HG02678 (cell line): ENCODE results near the gene CEACAM19.
"Not testable (repeated sequence)": the region's sequence is repeated elsewhere in the genome, so short reads cannot be mapped to it uniquely, and the experiment has no call there.

Source experiments
- ATAC-seq: cut with Tn5 transposase; IDR thresholded peaks from one replicate; pipeline ENCODE4 v1.9.1; 2021; ENCODE audit warnings: mild to moderate bottlenecking, moderate library complexity; ENCODE audit not compliant: unreplicated experiment

Gene CEACAM19

GRCh38 chr19:44673510-44673909, 2.2 kb downstream of the CEACAM19 start:
- ATAC-seq = no peak

DNA sequence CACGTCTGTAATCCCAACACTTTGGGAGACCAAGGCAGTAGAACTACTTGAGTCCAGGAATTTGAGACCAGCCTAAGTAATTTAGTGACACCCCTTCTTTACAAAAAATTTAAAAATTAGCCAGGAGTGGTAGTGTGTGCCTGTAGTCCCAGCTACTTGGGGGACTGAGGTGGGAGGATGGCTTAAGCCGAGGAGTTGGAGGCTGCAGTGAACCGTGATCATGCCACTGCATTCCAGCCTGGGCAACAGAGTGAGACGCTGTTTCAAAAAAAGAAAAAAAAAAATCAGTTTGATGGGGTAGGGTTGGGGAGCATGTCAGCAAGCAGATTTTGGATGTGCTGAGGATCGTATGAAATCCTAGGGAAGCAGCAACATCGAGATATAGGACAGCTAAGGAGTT, 4.2 kb downstream of the CEACAM19 start:
- ATAC-seq = no peak

DNA sequence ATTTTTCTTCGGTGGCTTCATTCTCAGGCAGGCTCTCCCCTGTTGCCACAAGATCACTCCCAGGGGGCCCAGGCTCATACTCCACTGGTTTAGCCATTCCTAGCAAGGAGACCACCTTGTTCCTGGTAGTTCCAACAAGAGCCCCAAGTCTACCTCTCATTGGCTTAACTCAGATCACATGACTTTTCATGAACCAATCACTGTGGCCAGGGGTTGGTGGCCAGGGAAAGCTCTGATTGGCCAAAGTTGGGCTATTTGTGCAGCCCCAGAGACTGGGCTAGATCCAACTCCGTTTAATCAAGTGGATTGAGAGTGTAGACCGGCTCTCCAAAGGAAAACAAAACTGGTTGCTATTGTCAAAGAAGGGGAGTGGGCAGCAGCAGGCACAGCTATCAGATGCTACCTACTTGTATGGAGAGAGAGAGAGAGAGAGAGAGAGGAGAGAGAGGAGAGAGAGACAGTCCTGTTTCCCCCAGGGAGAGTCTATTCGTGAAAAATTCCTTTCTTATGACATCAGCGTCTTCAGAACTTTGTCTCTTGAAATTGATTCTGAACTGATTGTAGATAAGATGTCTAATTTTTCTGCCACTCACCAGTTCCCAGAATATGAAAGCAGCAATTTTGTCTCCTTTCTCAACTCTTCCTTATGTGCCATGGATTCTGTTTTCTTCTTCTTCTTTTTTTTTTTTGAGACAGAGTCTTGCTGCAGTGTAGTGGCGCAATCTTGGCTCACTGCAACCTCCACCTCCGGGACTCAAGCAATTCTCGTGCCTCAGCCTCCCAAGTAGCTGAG, 5.9 kb downstream of the CEACAM19 start:
- no peak for ATAC-seq

- ATAC-seq = no peak
These were observed 9.3 kb downstream of the CEACAM19 start for GRCh38 chr19:44680536-44680935.

DNA sequence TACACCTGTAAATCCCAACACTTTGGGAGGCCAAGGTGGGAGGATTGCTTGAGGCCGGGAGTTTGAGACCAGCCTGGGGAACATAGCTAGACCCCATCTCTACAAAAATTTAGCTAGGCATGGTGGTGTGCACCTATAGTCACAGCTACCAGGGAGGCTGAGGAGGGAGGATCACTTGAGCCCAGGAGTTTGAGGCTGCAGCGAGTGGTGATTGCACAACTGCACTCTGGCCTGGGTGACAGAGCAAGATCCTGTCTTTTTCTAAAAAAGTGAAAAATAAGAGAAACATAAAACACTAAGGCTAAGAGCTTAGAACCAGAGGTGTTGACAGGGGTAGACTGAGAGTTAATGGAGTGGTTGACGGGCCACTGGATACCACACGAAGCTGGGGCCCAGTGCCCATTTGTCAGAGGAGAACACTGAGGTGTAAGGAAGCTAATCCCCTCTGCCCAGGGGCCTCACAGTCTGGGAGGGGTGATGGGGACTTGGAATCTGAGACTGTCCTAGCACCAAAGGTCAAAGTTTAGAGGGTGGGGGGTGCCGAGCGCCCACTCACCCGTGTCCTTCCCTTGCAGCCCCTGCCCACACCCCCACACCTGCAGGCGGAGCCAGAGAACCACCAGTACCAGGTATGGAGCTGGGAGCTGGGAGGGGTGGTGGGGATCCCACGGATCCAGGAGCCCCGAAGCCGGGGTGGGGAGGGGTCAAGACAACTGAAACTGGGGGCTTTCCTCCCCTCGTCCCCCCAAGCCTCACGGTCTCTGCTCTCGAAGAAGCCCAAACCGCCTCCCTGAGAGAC, 10.9 kb downstream of the CEACAM19 start:
- no peak for ATAC-seq

DNA sequence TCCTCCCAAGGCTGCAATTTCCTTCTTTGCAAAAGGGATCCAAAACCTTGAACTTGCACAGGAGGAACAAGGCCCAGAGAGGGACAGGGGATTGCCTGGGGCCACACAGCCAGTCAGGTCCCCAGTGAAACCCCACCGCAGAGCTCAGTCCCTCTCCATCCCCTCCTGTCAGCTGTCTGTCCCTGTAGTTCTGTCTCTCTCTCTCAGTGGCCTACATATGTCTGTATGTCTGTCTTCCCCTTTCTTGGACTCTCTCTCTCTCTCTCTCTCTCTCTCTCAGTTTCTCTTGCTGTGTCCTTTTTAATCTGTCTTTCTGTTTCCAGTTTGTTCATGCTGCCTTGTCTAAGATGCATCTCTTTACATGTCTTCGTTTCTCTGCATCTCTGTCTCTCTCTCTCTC, 11.5 kb downstream of the CEACAM19 start:
- no peak for ATAC-seq

- ATAC-seq = no peak
These were observed 12.3 kb downstream of the CEACAM19 start for GRCh38 chr19:44683434-44684210.

DNA sequence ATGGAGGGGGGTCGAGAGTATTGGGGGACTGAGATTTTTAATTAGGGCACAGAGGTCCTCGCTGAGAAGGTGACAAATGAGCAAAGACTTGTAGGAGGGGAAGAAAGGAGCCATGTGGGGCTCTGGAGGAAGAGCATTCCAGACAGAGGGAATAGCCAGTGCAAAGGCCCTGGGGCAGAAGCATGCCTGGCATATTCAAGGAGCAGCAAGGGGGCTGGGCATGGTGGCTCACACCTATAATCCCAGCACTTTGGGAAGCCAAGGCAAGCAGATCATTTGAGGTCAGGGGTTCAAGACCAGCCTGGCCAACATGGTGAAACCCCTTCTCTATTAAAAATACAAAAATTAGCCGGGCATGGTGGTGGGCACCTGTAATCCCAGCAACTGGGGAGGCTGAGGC, 13.1 kb downstream of the CEACAM19 start:
- not testable (repeated sequence) for ATAC-seq

DNA sequence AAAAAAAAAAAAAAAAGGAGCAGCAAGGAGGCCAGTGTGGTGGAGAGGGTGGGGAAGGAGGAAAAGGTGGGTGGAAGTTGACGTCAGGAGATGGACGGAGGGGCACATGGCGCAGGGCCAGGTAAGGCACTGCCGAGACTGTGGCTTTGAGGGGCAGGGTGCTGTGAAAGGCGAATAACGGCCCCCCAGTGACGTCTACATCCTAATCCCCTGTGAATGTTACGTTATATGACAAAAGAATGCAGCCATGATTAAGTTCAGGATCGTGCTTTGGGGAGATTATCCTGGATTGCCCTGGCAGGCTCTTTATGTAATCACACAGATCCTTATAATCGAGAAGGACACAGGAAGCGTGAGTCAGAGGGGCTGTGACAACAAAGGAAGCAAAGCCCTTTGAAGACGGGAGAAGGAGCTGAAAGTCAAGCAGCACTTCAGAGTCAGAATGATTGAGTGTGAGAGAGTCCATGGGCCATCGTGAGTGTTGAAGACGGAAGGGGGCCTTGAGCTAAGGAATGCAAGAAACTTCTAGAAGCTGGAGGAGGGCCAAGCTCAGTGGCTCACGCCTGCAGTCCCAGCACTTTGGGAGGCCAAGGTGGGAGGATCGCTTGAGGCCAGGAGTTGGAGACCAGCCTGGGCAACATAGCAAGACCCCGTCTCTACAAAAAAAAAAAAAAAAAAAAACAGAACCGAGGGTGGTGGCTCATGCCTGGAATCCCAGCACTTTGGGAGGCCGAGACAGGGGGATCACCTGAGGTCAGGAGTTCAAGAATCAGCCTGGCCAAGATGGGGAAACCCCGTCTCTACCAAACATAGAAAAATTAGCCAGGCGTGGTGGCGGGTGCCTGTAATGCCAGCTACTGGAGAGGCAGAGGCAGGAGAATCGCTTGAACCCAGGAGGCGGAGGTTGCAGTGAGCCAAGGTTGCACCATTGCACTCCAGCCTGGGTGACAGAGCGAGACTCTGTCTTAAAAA, 13.9 kb downstream of the CEACAM19 start:
- ATAC-seq = no peak

DNA sequence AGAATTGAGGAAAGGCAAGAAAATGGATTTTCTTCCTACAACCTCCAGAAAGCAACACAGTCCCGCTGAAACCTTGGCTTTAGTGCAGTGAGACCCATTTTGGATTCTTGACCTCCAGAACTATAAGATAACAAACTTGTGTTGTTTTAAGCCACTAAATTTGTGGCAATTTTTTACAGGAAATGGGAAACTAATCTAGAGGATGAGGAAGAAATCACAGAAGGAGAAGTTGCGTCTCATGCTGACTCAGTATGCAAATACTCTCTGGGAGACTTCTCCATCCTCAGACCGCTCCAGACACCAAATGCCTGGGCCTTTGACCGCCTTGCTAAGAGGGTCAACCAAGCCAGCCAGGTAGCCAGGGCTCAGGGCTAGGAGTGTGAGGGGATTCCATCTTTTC, 14.6 kb downstream of the CEACAM19 start:
- no peak for ATAC-seq

GRCh38 chr19:44686896-44687295, 15.6 kb downstream of the CEACAM19 start:
- no peak for ATAC-seq

GRCh38 chr19:44687888-44688287, 16.6 kb downstream of the CEACAM19 start:
- ATAC-seq = no peak

GRCh38 chr19:44689290-44690130, 18.2 kb downstream of the CEACAM19 start:
- no peak for ATAC-seq

DNA sequence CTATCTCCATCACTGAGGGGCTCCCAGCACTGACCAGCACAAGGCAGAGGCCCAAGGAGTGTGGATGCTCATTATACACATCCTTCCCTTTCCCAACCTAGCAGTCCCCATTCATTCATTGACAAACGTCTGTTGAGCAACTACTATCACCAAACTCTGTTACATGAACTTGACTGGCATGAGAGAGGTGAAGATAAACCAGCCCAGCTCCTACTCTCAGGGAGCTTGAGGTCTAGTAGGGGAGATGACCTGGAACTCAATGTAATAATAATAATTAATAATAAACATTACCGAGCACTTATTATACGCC, 18.8 kb downstream of the CEACAM19 start:
- ATAC-seq = no peak

DNA sequence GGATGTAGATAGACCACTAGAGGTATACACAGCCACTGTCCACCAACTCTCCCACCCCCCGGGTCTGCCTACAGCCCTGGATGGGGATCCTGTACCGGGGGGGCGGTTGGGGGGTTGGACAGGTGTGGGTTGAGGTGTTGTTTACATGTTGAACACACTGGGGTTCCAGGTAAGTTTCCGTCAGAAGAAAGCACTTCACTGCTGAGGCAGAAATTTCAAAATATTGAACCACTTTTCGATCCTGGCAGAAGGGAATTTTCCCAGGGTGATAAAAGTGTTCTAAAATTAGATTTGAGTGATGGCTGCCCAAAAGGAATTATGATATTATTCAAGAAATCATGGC, 21.1 kb downstream of the CEACAM19 start:
- ATAC-seq = no peak

GRCh38 chr19:44694184-44694579, 22.9 kb downstream of the CEACAM19 start:
- no peak for ATAC-seq

DNA sequence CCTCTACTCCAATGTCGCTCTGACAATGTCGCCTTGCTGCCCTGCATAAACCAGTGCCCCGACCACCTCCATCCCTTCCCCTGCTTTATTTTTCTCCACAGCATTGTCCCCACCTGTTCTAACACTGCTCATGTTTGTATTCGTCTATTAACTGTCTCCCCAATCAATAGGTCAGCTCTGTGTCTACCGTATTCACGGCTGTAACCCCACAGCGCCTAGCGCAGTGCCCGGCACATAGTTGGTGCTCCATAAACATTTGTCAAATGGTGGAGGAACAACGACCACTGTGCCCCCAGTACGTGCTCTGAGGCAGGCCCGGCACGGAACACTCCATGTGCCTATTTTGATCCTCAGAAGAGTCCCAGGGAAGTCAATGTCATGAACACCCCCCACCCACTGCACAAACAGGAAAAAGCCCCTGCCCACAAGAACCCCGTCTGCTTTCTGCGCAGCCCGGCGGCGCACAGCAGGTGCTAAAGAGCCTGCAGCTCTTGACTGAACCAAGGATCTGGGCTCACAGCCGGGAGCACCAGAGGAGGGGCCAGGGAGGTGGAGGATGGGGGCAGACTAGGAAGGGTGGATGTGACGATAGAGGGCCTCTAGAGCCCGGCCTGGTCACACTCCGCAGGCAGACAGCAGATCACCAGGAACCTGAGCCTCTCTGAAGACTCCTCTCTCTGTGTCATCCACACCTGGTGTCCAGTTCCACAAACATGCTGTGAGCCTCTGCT, 25.8 kb downstream of the CEACAM19 start:
- no peak for ATAC-seq

GRCh38 chr19:44697670-44698034, 26.4 kb downstream of the CEACAM19 start:
- no peak for ATAC-seq
